A673 (cell line): ENCODE results near the gene TPGS1.

Source experiments
- CTCF ChIP-seq: fragments of 300-800, 200-600 bp; sonication (generic); conservative IDR thresholded peaks from 2 replicates; pipeline ENCODE4 v1.5.1; 2017; ENCODE audit warnings: low read depth, mild to moderate bottlenecking, antibody characterized with exemption, low read length, moderate library complexity, mixed read lengths
- EZH2 ChIP-seq: fragments of 200-600 bp; sonication (generic); IDR thresholded peaks from 2 replicates; pipeline ENCODE4 v1.6.1; 2017; ENCODE audit warnings: borderline replicate concordance, low read depth, mild to moderate bottlenecking, mixed read lengths, antibody characterized with exemption, low read length; ENCODE audit not compliant: poor library complexity, severe bottlenecking

GRCh38 chr19:547117-547516 lies 39.8 kb downstream of the TPGS1 start:
- TF ChIP-seq EZH2 (no peak), CTCF (no peak)
